ENCODE results near the gene AMTN. TPM values are rescaled to one million over a fixed set of nuclear protein-coding genes. Genes with fewer than 3 reads are reported as not detected.
"Not testable (repeated sequence)": the region's sequence is repeated elsewhere in the genome, so short reads cannot be mapped to it uniquely, and the experiment has no call there.

AMTN gene
- not detected in 2 replicates for total RNA-seq (2014; rRNA removed; shearing (Covaris generic))

- no peaks in the 10 kb centered on the region for H3K9me3 ChIP-seq (replicated peaks)
- H3K4me1 ChIP-seq (replicated peaks): no peaks in the 10 kb centered on the region; the same call in 1 of the 2 replicates
- H3K4me3 ChIP-seq: no peak within 1 kb of the TSS
- no peak for DNase-seq (ENCODE audit: low read depth in 1 of 2, low spot score in 2 of 2)
- no peaks in the 10 kb centered on the region for H3K27me3 ChIP-seq (replicated peaks)
- no peaks in the 10 kb centered on the region for H3K36me3 ChIP-seq
- H3K27ac ChIP-seq: no peak within 1 kb of the TSS
Measured at GRCh38 chr4:70518269-70518668, at the start of gene AMTN. Gene AMTN, plus strand, starts transcription at chr4:70518569. Its CDS starts 209 bp downstream, at chr4:70518778.

GRCh38 chr4:70471897-70472296 lies 46.5 kb upstream of the AMTN start, which contains the start of gene MUC7:
Gene MUC7, plus strand, starts transcription at chr4:70472197. Its CDS starts 1,825 bp downstream, at chr4:70474022.
- no peaks in the 10 kb centered on the region for H3K36me3 ChIP-seq
- no peaks in the 10 kb centered on the region for H3K4me1 ChIP-seq (replicated peaks)
- H3K27me3 ChIP-seq (replicated peaks): no peaks in the 10 kb centered on the region
- H3K9me3 ChIP-seq (replicated peaks): no peaks in the 10 kb centered on the region
- no peak within 1 kb of the TSS for H3K27ac ChIP-seq
- no peak for DNase-seq (ENCODE audit: low read depth in 1 of 2, low spot score in 2 of 2)
- H3K4me3 ChIP-seq: no peak within 1 kb of the TSS

- peak in 1 of 2 experiments; percentile 7 for DNase-seq (ENCODE audit: low read depth in 1 of 2, low spot score in 2 of 2)
- 0 out of 2 replicates have a peak, but pooled peaks cover 1% of the 10 kb centered on the region for H3K27me3 ChIP-seq (replicated peaks)
- H3K36me3 ChIP-seq: no peaks in the 10 kb centered on the region
- H3K27ac ChIP-seq: no peak overlapping the region
- no peaks in the 10 kb centered on the region for H3K4me1 ChIP-seq (replicated peaks)
- H3K9me3 ChIP-seq (replicated peaks): no peaks in the 10 kb centered on the region
- H3K4me3 ChIP-seq: no peak overlapping the region
Measured at GRCh38 chr4:70473679-70474078, 44.7 kb upstream of the AMTN start.

- H3K4me3 ChIP-seq: no peak overlapping the region
- no peaks in the 10 kb centered on the region for H3K4me1 ChIP-seq (replicated peaks)
- H3K36me3 ChIP-seq: no peaks in the 10 kb centered on the region
- no peaks in the 10 kb centered on the region for H3K9me3 ChIP-seq (replicated peaks)
- no peak overlapping the region for H3K27ac ChIP-seq
- DNase-seq (ENCODE audit: low read depth in 1 of 2, low spot score in 2 of 2): no peak
- H3K27me3 ChIP-seq (replicated peaks): peaks cover 12% of the 10 kb centered on the region
Measured at GRCh38 chr4:70488748-70489147, 29.6 kb upstream of the AMTN start.

GRCh38 chr4:70496231-70496630 lies 22.1 kb upstream of the AMTN start:
- Histone ChIP-seq H3K27ac (no peak overlapping the region), H3K4me3 (no peak overlapping the region), H3K9me3 (replicated peaks) (no peaks in the 10 kb centered on the region), H3K36me3 (no peaks in the 10 kb centered on the region), H3K27me3 (replicated peaks) (0 out of 2 replicates have a peak, but pooled peaks cover 5% of the 10 kb centered on the region), H3K4me1 (replicated peaks) (no peaks in the 10 kb centered on the region)
- no peak for DNase-seq (ENCODE audit: low read depth in 1 of 2, low spot score in 2 of 2)

- not testable (repeated sequence) for H3K36me3 ChIP-seq; H3K4me3 ChIP-seq; H3K27me3 ChIP-seq (replicated peaks); H3K4me1 ChIP-seq (replicated peaks); H3K9me3 ChIP-seq (replicated peaks); H3K27ac ChIP-seq; DNase-seq (ENCODE audit: low read depth in 1 of 2, low spot score in 2 of 2)
Measured at GRCh38 chr4:70501838-70502237, 16.5 kb upstream of the AMTN start.

GRCh38 chr4:70504733-70505132 lies 13.6 kb upstream of the AMTN start:
- no peaks in the 10 kb centered on the region for H3K4me1 ChIP-seq (replicated peaks)
- H3K27ac ChIP-seq: no peak overlapping the region
- H3K9me3 ChIP-seq (replicated peaks): no peaks in the 10 kb centered on the region
- no peak for DNase-seq (ENCODE audit: low read depth in 1 of 2, low spot score in 2 of 2)
- H3K4me3 ChIP-seq: no peak overlapping the region
- H3K36me3 ChIP-seq: no peaks in the 10 kb centered on the region
- no peaks in the 10 kb centered on the region; the same call in 1 of the 2 replicates for H3K27me3 ChIP-seq (replicated peaks)

GRCh38 chr4:70505151-70505748 lies 13.1 kb upstream of the AMTN start:
- Histone ChIP-seq H3K27ac (no peak overlapping the region), H3K27me3 (replicated peaks) (no peaks in the 10 kb centered on the region; the same call in 1 of the 2 replicates), H3K36me3 (no peaks in the 10 kb centered on the region), H3K4me1 (replicated peaks) (no peaks in the 10 kb centered on the region), H3K4me3 (no peak overlapping the region), H3K9me3 (replicated peaks) (no peaks in the 10 kb centered on the region)
- peak; percentile 36 to 50 for DNase-seq (ENCODE audit: low read depth in 1 of 2, low spot score in 2 of 2)

- no peaks in the 10 kb centered on the region for H3K4me1 ChIP-seq (replicated peaks)
- H3K9me3 ChIP-seq (replicated peaks): no peaks in the 10 kb centered on the region
- H3K36me3 ChIP-seq: no peaks in the 10 kb centered on the region
- H3K27ac ChIP-seq: no peak overlapping the region
- no peaks in the 10 kb centered on the region; the same call in 1 of the 2 replicates for H3K27me3 ChIP-seq (replicated peaks)
- H3K4me3 ChIP-seq: no peak overlapping the region
- DNase-seq (ENCODE audit: low read depth in 1 of 2, low spot score in 2 of 2): no peak
Measured at GRCh38 chr4:70508801-70509200, 9.6 kb upstream of the AMTN start.

- H3K36me3 ChIP-seq: no peaks in the 10 kb centered on the region
- DNase-seq (ENCODE audit: low read depth in 1 of 2, low spot score in 2 of 2): no peak
- no peak overlapping the region for H3K4me3 ChIP-seq
- H3K27ac ChIP-seq: no peak overlapping the region
- H3K27me3 ChIP-seq (replicated peaks): no peaks in the 10 kb centered on the region; the same call in 1 of the 2 replicates
- no peaks in the 10 kb centered on the region for H3K4me1 ChIP-seq (replicated peaks)
- no peaks in the 10 kb centered on the region for H3K9me3 ChIP-seq (replicated peaks)
Measured at GRCh38 chr4:70511365-70511764, 7.0 kb upstream of the AMTN start.

- H3K27me3 ChIP-seq (replicated peaks): no peaks in the 10 kb centered on the region
- DNase-seq (ENCODE audit: low read depth in 1 of 2, low spot score in 2 of 2): no peak
- no peaks in the 10 kb centered on the region for H3K4me1 ChIP-seq (replicated peaks)
- no peaks in the 10 kb centered on the region for H3K9me3 ChIP-seq (replicated peaks)
- H3K36me3 ChIP-seq: no peaks in the 10 kb centered on the region
- no peak overlapping the region for H3K27ac ChIP-seq
- H3K4me3 ChIP-seq: no peak overlapping the region
Measured at GRCh38 chr4:70515367-70516250, 2.8 kb upstream of the AMTN start.

GRCh38 chr4:70518716-70519115 lies 347 bp downstream of the AMTN start:
- no peaks in the 10 kb centered on the region for H3K27me3 ChIP-seq (replicated peaks)
- H3K27ac ChIP-seq: no peak overlapping the region
- no peaks in the 10 kb centered on the region for H3K36me3 ChIP-seq
- H3K9me3 ChIP-seq (replicated peaks): no peaks in the 10 kb centered on the region
- DNase-seq (ENCODE audit: low read depth in 1 of 2, low spot score in 2 of 2): no peak
- no peak overlapping the region for H3K4me3 ChIP-seq
- H3K4me1 ChIP-seq (replicated peaks): no peaks in the 10 kb centered on the region; the same call in 1 of the 2 replicates

GRCh38 chr4:70522626-70523025 lies 4.3 kb downstream of the AMTN start:
- no peak overlapping the region for H3K27ac ChIP-seq
- H3K27me3 ChIP-seq (replicated peaks): no peaks in the 10 kb centered on the region
- no peaks in the 10 kb centered on the region for H3K9me3 ChIP-seq (replicated peaks)
- H3K4me1 ChIP-seq (replicated peaks): no peaks in the 10 kb centered on the region; the same call in 1 of the 2 replicates
- H3K4me3 ChIP-seq: no peak overlapping the region
- H3K36me3 ChIP-seq: no peaks in the 10 kb centered on the region
- no peak for DNase-seq (ENCODE audit: low read depth in 1 of 2, low spot score in 2 of 2)

- H3K36me3 ChIP-seq: no peaks in the 10 kb centered on the region
- DNase-seq (ENCODE audit: low read depth in 1 of 2, low spot score in 2 of 2): no peak
Measured at GRCh38 chr4:70530997-70531396, 12.6 kb downstream of the AMTN start.

More at GRCh38 chr4:70530997-70531396, 12.6 kb downstream of the AMTN start:
- 0 out of 2 replicates have a peak, but pooled peaks cover 2% of the 10 kb centered on the region for H3K27me3 ChIP-seq (replicated peaks)
- no peaks in the 10 kb centered on the region for H3K4me1 ChIP-seq (replicated peaks)
- no peak overlapping the region for H3K4me3 ChIP-seq
- no peak overlapping the region for H3K27ac ChIP-seq
- H3K9me3 ChIP-seq (replicated peaks): no peaks in the 10 kb centered on the region

All from SJSA1 (cell line).